HG03432 (cell line): ENCODE measurements around the gene GRAP2.
"Not testable (repeated sequence)": the region's sequence is repeated elsewhere in the genome, so short reads cannot be mapped to it uniquely, and the experiment has no call there.

Source experiments
- ATAC-seq: cut with Tn5 transposase; IDR thresholded peaks from one replicate; pipeline ENCODE4 v1.9.1; 2021; ENCODE audit warnings: mild to moderate bottlenecking, moderate library complexity; ENCODE audit not compliant: unreplicated experiment

GRAP2 gene

DNA sequence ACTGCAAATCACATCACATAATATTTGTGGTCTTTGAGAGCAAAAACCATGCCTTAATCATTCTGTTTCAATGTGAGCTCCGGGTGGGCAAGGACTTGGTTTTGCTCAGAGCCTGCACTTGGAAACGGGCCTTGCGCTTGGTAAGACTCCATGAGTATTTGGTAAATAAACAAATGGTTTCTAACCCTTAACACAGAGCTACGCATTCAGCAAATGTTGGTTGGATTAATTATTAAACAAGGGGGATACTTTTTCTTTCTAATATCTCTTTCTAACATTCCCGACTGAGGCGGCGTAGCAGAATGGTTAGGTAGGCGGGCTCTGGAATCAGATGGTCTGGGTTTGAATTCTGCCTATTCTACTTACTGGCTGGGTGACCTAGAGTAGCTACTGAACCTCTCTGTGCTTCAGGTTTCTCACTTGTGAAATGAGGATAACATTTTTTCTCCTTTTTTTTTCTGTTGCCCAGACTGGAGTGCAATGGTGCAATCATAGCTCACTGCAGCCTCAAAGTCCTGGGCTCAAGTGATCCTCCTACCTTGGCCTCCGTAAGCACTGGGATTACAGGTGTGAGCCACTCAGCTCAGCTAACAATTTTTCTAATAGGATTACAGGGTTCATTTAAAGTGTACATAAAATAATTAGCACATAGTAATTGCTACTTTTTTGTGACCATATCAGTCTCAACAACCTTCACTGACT, 90.4 kb downstream of the GRAP2 start:
- no peak for ATAC-seq

DNA sequence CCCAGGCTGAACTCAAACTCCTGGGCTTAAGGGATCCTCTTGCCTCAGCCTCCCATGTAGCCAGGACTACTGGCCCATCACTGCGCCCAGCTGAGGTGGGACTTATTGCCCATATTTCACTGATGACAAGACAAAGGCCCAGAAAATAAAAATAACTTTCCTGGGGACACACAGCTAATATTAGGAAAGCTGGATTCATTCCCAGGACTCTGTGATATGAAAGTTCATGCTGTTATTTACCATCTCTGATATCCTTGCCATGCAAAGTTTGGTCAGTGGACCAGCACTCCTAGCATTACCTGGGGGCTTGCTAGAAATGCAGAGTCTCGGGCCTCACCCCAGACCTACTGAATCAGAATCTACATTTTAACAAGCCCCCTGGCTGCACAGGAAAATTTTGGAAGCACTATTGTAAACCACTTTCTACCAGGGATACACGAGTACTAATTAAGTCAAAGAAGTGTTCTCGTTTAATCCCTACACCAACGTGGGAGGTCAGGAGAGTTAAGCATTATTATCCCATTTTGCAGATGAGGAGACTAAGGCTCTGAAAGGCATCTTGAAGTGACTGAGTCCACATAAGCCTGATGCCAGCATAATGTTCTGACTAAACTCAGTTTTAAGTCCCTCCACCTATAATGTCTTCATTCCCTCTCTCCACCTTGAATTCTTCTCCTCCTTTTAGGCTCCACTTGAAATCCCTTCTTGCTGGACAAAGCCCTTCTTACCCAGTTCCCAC, 91.4 kb downstream of the GRAP2 start:
- no peak for ATAC-seq

DNA sequence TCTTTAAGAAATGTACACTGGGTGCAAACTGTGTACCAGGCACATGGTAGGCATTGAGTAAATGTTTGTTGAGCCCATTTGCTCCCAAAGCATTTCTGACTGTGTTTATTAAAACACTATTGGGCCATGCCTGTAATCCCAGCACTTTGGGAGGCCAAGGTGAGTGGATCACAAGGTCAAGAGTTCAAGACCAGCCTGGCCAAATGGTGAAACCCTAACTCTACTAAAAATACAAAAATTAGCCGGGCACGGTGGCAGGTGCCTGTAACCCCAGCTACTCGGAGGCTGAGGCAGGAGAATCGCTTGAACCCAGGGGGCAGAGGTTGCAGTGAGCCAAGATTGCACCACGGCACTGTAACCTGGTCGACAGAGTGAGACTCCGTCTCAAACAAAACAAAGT, 92.0 kb downstream of the GRAP2 start:
- ATAC-seq: not testable (repeated sequence)

DNA sequence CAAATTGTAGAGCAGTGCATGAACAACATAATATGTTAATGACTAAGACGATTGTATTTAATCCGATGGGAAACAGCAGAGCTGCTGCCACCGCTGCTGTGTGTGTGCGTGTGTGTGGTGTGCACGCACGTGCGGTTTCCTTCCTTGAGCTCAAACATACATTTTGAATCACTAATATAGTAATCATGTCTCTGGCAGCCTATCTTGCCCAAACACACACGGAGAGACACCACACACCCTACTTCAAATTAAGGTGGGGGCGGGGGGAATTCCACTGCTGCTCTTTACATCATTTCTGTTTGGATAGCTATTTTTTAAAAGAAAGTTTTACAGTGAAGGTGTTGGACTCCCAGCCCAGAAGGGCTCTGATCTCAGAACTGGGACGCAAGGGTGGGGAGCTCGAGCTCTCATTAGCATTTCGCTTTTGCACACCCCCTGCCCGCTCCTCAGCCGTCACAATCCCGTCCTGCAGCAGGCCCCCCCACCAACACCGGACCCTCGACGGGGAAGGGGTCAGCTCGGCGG, 93.2 kb downstream of the GRAP2 start:
- ATAC-seq: no peak

DNA sequence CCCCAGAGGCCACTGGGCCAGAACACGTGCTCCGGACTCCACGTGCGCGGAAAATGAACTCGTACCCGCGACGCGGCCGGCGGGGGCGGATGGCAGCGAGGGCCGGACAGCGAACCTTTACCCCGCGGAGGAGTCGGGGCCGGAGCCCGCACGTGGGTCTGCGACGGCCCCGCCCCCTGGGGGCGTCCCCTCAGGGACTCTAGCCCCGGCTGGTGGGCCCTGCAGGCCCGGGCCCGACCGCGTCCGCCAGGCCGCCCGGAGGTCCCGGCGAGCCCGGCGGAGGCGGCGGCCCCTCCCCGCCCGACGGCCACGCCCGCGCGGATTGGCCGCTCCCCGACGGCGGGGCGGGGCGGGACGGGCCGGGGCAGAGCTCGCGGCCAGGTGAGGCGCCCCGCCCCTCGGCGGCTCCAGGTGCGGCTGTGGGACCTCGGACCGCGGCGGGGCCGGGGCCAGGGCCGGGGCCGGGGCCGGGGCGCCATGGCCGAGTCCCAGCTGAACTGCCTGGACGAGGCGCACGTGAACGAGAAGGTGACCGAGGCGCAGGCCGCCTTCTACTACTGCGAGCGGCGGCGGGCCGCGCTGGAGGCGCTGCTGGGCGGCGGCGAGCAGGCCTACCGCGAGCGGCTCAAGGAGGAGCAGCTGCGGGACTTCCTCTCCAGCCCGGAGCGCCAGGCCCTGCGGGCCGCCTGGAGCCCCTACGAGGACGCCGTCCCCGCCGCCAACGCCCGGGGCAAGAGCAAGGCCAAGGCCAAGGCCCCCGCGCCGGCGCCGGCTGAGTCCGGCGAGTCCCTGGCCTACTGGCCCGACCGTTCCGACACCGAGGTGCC, 93.9 kb downstream of the GRAP2 start, which contains the start of gene FAM83F:
Gene FAM83F (plus strand): TSS at position 389 of the 827 bp plus-strand sequence. CDS start 89 bp downstream, at position 478.
- no peak for ATAC-seq

DNA sequence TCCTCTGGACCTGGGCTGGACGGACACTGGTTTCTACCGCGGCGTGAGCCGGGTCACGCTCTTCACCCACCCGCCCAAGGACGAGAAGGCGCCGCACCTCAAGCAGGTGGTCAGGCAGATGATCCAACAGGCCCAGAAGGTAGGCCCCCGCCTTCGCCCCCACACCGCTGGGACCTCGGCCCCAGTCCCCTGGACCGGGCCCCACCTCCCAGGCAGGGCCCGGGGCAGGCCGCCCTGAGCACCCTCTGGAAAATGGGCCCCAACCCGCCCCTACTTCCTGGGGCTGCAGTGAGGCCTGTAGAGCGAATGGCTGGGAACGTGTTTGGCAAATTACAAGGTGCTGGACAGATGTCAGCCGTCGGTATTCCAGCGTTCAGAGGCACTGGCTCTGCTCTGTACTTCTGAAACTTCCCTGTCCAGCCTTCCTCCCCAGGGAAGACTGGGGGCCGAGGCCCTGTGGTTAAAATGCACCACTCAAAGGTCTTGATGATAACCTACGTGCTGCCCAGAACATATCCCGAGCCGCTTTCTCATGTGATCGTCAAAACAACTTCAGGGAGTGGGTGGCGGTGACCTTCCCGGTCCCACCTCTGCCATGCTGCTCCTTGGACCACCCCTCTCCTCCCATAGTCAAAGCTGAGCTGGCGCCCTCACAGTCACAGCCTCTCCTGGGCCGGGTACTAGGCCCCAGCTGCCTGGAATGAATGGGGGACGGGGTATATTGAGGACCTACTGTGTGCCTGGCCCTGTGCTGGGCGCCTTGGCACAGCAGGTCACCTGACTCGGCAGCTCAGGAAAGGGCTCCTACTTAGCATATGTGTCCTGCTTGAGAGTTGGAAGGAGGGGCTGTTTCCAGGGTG, 94.7 kb downstream of the GRAP2 start:
- ATAC-seq: no peak

DNA sequence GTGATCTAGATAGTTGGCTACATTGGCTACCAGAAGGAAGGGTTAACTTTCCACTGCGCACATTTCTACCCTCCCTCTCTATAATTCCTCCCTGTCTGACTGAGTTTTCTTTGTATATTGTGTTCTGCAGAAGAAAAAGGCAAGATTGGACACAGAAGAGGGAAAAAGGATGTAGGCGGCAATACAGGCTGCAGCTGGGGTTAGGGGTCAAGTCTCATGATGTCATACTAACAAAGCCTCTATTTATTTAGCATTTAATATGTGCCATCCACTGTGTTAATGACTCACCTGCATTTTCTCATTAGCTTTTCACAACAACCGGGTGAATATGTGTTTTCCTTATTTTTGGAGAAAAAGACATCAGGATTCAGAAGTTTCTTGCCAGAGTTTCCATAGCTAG, 95.8 kb downstream of the GRAP2 start:
- ATAC-seq: no peak

DNA sequence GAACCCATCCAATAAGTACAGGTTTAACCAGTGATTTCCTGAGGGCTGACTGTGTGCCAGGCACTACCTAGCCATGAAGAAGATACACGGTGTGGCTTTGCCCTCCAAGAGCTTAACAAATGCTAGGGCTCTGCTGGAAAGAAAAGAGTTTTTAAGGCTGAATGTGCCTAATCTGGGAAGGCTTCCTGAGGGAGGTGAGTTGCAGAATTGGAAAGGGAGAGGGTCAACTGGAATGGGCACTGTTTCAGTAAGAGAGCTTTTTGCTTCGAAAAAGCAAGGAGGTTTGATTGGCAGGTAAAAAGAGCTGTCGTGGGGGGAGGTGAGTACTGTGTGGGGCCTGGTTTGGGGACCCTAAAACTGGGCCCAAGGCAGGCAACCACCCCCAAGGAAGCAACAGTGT, 96.5 kb downstream of the GRAP2 start:
- no peak for ATAC-seq

DNA sequence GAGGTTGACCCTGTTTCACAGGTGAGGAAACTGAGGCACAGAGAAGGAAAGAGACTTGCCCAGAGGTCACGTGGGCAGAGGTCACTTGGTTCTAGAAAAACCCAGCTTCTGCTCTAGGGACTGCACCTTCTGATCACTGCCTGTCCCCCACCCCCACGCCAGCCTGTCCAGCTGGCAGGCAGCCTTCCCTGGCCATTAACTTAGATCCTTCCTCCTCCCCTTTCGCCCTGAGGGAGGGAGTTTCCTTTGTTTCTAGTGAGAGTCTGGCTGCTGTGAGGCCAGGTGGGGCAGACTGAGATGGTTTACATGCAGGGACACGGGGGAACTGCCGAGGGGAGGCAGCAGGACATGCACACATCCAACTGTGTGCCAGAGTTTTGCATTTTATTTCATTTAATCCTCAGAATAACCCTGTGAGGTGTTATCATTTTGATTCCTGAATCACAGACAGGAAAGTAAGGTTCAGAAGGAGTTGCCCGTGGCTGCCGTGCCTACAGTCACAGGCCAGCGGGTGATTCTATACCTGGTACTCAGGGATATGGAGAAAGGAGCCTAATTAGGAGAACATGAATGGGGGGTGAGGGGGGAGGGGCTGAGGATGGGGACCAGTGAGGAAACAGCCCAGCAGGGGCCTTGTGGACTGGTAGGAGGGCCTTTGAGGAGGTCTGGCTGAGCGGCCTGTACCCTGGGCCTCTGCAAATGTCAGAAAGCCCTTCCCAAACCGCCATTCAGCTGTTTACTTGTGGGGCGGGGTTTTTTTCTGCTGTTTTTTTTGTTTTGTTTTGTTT, 97.2 kb downstream of the GRAP2 start:
- ATAC-seq: no peak

DNA sequence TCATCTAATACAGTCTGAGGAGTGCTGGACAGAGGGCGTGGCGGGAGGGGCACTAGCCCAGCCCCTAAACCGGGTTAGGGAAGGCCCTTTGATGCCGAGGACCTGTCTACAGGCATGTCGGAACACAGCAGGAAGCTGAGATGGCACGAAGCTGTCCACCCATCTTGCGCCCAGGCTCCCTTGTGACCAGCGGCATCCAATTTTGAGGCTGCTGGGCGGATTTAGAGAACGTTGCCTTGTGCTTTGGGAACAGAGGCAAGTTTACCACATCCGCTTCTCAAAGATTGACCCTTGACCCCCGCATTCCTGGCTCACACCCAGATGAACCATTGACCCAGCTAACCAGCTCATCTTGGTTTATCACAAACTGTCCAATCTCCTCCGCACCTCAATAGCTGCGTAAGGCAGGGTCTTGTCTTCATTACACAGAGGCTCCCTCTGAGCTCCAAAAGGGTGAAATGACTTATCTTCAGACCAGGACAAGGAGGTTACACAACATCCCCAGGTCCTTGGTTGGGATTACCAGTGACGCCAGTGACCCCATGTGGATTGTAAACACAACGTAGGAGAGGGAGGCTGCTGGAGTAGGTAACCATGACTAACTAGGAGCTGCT, 98.4 kb downstream of the GRAP2 start:
- ATAC-seq: no peak

DNA sequence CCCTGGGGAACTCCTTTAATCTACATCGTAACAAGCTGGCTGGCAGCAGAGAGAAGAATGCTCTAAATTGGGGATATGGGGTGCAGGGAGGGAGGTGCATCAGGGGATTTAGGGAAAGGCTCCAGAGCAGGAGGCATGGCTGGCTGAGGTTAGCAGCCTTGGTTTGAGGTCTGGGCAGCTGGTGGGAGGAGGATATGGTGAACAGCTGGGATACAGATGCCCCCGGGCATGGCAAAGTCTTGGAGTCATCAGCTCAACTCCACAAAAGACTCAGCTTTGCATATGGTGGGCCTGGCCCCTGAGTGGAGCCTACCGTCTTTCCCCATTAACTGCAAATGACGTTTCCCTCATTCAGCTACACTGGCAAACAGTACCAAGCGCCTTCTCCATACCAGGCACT, 99.3 kb downstream of the GRAP2 start:
- ATAC-seq: no peak

DNA sequence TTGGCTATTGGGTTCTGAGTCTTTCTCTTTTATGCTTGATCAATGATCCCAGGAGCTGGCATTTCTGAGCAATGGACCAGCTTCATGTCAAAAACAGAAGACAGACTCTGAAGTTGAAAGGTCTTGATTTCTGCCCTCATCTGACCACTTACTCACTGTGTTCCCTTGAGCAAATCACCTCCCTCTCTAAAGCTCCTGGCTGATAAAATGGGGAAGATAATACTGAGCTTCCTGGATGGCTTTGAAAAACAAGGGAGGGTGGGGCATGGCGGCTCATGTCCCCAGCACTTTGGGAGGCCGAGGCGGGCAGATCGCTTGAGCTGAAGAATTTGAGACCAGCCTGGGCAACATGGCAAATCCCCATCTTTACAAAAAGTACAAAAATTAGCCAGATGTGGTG, 100.2 kb downstream of the GRAP2 start:
- ATAC-seq: no peak

DNA sequence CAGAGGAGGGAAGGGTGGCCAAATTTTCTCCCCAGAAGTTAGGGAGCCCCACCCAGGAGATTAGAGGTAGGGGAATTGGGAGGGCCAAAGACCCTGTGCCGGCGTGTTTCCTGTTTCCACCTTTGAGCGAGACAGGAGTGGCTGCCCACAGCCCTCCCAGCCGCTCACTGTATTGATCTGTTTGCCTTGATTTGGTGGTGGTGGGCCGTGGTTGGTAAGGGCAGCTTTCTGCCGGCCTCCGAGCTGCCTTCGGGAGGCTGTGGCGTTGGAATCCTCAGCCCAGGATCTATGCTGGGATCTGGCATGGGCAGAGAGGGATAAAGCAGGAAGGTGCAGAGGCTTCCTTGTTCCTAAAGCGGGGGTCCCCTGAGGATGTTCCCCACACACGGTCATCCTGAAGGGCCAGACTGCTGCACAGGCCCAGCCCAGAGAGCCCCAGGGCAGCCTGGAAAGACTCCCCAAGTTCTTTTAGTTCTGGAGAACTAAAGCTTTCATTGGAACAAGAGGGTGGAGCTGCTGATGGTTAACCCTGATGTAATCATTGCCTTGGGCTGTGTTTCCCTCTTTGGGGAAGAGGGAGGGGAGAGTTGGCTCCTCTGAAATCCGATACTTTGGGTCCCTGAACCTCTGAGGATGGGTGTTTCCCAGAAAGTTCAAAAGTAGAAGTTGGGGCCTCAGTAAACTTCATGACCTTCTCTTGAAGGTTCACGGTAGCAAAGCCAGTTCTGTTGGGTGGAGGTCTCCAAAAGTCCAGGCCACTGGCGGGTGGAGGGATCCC, 101.1 kb downstream of the GRAP2 start:
- ATAC-seq: no peak

DNA sequence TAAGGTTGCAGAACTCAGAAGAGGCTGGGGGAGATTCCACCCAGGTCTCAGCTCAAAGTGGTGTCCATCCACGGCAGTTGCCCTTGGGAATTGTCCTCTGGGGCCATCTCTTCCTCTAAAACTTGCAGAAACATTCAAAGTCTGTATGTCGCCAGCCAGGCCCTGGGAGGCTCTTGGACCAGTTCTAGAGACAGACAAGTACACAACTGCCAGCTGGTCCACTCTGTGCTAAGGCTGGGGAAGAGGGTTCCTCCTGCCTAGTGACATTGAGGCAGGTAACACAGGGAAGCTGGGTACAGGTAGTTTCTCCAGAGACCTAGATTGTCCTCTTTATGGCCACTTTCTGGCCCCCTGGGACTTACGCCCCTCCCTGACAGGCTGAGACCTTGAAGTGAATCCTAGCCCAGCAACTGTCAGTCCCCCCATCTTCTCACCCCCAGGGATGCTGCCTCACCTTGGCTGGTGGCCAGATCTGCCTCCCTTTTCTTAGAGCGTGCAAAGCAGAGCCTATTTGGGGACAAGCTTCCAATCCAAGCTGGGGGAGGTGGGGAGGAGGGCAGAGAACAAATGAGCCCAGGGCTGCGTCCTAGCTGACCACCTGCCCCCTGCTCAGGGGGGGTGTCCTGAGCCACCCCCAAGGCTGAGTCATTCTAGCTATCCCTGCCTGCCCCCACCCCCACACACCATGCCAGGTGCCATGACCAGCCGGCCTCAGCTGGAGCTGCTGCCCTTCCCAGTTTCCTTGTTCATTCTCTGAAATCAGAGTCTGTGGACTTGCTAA, 102.2 kb downstream of the GRAP2 start:
- ATAC-seq: no peak

DNA sequence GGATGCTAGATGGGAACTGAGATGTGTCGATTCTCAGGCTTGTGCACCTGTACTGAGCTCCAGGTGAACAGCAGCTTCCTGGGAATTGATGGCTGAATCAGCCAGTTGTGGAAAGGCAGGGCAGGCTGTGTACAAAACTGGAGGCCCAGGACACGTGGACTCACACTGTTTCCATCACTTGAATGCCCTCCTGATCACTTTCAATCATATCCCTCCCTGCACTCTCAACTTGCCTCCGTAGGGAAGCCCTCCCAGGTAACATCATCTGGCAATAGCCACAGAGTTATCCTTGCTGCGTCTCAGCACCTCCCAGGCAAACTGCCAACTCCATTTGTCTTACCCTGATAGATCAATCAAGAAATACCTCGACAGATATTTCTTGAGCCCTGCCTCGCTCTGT, 104.0 kb downstream of the GRAP2 start:
- no peak for ATAC-seq

DNA sequence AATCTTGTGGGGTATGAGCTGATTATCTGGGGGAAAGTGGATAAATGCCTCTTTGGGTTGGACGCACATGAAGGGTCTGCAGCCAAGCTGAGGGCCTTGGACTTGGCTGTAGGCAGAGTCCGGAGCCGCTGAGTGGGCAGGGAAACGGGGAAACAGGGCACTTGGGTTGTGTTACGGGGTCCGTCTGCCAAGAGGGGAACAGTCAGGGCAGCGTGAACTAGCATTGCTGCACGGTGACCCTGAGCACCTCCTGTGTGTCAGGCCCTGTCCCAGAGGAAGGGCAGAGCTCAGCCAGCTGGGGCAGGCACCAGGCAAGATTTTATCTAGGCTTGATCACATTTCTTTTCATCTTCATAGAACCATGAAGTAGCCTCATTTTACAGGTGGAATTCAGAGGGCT, 105.8 kb downstream of the GRAP2 start:
- ATAC-seq: no peak

DNA sequence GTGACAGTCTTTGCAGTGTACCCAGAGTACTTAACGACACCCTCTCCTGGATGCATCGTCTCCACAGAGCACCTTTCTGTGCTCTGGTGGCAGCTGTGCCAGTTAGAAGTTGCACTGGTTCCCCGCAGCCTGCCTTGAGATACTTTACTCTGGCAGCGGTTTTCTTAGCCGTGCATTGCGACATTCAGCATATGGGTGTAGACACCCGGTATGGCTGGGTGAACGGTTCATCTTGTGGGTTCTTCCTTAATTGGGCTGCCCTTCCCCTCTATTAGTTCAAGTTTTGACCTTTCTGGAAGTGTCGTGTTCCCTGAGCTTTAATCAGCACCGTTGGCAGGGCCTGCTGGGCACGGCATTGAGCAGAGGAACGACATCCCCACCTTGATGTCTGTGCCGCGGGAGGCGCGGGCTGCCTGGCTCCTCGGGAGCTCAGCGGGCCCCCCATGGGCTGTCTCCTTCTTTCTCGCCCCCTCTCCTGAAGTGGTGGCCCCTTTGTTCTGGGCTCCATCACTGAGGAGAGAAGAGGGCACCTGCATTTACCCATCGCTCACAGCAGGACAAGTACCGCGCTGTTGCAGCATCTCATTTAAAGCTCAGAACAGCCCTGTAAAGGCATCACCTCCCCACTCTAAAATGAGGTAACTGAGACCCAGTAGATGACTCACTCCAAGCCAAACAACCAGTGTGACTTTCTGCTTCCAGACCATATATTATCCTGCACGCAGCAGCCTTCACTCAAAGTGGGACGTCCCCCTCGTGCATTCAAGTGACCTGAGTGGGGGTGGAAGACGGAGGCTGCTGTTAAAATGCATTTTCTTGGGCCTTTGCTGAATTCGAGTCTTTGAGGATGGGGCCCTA, 107.2 kb downstream of the GRAP2 start:
- ATAC-seq: no peak
